NAMALWA (cell line): Measurements from ENCODE around the gene TOR1B.

Experiments used
- DNase-seq: peaks from one replicate; pipeline ENCODE4 v3.0.0-alpha.2; 2015; ENCODE audit warnings: low spot score

The TOR1B gene

DNA sequence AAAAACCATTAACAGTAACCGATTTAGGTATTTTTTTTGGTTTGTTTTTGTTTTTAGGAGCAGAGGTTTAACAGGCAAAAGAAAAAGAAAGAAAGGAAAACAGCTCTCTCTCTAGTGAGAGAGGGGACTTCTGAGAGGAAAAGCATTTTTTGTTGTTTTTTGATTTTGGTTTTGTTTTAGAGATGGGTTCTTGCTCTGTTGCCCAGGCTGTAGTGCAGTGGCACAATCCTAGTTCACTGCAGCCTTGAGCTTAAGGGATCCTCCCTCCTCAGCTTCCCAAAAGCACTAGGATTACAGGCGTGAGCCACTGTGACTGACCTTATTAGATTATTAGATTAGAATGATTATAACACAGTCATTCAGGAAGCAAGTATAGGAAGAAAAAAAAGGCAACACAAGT, 42.4 kb downstream of the TOR1B start:
- DNase-seq = no peak

DNA sequence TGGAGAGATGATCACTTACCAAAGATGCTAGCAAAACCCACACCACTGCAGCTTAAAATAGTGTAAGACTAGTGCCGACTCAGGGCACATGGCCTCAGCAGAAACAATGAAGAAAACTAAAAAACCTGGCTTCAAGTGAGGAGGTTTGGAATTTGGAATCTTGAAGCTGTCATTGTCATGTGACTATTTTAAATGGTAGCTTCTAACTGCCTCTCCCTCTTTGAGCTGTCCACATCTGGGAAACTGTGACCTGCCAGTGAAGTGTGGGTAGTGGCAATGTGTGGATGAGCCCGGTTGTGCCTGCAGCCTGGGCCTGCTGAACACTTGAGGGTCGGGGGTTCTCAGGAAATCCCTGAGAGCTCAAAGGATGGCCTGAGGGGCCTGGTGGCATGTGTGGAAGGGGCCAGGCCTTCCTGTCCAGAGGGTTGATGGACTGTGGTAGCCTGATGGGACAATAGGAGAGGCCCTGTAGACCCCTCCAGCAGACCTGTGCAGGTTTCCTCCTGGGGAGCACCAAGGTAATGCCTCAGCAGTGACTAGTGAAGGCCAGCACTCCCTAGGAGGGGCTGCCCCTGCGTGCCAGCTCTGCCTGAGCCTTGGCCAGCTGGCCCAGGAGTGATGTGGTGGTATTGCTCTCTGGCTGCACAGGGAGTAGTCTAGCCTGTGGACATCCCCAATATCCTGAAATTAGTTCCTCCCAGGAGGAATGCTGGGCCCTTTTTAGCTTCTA, 45.9 kb downstream of the TOR1B start:
- DNase-seq = no peak

DNA sequence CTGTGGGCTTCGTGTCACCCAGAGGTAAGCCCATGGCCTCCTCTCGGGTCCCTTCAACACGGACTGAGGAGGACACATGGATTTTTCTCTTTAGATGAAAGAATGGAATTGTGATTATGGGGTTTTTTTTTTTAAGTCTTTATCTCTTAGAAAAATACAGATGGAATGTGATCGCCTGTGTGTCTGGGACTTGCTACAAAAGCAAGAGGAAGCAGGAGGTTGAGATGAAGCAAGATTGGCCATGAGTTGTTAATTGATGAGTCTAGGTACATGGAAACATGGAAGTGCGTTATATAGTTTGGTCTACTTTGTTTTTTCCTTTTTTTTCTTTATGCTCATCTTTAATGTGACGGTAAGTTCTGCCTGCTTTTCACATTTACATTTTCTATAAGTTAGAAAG, 46.9 kb downstream of the TOR1B start:
- no peak for DNase-seq

DNA sequence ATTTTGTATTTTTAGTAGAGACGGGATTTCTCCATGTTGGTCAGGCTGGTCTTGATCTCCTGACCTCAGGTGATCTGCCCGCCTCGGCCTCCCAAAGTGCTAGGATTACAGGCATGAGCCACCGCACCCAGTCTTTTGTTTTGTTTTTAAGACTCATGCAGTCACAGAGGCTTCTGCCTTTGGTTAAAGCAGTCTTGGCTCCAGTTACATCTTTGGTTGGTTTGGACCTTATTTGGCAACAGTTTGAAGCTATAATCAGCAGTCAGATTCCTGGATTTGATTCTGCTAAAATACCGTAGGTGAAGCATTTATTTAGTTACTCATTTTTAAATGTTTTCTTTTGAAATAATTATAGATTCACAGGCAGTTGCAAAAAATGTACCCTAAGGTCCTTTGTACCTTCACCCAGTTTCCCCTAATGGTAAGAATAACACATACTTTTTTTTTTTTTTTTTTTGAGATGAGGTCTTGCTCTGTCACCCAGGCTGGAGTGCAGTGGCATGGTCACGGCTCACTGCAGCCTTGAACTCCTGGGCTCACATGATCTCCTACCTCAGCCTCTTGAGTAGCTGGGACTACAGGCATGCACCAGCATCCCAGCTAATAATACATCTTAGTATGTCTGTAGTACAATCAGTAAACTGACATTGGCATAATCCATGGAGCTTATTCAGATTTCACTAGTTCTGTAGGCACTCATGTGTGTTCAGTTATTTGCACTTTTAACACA, 48.0 kb downstream of the TOR1B start:
- DNase-seq = no peak

DNA sequence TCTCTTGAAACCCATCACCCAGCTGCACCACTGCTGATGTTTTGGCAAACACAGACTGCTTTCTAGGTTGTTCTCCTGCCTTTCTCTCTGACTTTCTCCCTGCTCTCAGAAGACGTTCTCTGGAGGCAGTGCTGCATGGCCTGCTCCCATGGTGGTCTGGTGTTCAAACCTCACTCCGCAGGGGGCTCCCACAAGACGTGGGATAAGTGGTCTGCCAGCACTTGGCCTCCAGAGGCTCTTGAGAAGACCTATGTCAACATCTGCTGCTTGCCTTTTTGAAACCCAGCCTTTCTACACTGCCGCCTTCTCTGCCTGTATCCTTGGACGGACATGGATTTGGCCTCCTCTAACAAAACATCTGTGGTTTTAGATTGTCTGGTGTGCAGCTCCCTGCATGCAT, 48.8 kb downstream of the TOR1B start:
- DNase-seq = no peak

DNA sequence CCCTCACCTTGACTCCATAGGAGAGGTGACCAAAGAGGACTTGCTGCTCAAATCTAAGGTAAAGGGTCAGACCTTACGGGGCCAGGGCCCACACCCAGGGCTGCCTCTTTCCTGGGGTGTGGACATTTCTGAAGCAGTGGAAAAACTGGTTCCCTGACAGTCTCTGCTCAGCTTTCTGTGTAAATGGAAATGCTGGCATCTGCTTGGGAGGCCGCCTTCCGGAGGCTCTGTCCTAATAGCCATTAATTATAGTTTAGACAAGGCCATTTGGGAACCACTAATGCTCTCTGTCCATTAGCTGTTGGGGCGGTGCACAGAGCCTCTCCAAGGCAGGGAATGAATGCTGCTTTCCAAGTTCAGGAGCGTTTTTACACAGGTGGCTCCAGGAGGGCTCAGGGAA, 49.6 kb downstream of the TOR1B start:
- DNase-seq = no peak

DNA sequence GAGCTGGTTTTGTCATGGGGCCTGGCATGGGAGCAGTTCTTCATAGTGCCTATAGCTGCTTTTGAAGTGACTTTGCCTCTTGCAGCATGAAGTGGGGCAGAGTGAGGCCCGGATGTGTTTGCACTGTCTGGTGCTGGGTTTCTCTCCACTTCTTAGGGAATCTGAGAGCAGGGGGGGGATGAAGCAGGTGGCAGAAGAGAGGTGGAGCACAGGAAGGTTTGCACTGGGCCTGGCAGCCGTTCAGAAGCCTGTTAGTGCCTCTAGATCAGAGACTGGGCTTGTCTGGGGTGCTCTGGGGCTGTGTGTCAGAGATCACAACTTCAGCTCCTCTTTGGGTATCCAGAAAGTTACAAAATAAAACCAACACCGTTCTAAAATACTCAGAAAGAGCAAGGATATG, 50.6 kb downstream of the TOR1B start:
- DNase-seq = no peak

DNA sequence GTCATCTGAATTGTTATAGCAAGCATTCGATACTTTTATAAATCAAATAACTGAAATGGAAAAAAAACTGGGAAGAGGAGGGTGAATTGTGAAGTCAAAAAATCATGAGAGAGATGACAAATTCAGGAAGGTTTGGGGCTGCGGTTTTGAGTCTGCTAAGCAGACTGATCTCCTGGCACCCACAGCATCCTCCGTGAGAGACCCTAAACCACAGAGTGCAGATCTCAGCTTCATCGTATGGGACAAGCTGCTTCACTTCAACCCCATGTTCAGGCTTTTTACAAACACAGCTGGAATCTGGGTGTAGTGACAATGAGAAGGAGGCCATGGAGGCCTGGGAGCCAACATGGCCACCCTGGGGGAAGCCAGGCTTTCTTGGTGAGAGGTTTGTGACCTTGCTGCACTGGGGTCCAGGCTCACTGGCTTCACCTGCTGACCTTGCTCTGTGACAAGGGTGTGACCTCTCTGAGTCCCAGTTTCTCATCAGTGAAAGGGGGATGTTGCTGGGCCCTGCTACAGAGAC, 51.7 kb downstream of the TOR1B start:
- DNase-seq = no peak

DNA sequence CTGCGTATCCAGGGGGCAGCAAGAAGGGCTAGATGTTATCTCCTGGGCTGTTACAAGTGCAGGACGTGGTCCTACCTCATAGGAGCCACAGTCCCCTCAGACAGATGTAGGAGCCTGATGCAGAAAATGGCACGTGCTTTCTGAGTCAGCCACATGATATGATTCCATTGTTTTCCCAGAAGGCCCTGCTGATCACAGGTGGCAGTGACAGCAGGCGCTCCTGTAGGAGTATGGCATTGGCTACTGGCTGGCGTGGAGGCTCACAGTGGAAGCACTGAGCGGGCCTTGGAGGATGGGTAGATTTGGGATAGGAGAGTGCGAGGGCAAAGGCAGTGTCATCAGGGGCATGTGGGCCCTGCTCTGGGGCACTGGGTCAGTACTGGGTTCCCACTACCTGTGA, 54.2 kb downstream of the TOR1B start:
- DNase-seq = no peak

DNA sequence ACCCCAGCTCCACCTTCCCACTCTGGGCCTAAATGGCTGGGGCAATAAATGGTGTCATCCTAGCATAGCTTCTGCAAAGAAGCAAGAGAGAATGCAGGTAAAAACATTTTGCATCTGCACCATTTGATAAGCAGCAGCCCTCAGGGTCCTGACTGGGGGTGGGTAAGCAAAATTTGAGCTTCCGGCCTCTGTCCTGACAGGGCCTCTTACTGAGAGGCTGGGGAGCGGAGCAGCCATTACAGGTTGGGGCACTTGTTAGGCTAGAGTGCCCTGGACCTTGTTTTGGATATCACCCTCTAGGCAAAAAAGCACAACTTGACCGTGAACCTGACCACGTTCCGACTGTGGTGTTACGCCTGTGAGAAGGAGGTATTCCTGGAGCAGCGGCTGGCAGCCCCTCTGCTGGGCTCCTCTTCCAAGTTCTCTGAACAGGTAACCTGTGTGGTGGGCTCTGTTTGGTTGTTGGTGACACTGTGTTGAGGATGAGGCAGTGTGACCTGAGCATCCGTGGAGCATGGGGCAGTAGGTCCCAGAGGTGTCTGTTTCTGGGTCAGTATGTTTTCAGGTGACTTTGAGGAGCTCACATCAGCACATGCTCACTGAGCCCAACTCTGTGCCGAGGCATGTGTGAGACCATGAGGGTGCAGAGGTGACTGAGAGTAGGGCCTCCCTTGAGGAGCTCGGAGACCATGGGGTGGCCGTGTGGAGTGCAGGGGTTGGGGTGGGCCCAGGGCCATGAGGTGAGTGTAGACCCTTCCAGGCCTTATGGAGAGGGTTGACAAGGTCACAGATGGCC, 55.4 kb downstream of the TOR1B start:
- DNase-seq = no peak
